ENCODE results near the gene UQCRHL.

The UQCRHL gene

DNA sequence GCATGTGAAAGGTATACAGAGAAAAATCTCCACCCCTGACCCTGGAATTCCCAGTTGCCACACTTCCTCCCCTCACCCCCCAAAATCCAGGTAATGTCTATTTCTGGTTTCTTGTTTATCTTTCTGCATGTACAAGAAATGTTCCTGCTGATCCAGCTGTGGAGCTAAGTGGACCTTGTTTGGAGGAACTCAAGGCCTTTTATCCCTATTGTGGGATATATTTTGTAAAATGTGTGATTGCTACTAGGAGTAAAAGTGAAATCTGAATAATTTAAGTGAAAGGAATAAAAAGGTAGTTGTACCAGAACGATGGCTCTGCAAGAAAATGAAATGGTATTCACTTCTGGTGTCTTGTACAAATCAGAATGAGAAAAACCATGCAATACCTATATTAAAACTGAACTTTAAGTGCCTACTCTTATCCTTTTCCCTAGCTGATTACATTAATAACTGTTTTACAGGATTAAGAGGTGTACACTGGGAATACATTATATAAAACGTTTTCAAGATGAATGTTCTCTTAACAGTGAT, 43.1 kb upstream of the UQCRHL start:
- no peak for TF ChIP-seq CTCF (IDR thresholded peaks at IDR 0.05)
- Histone ChIP-seq H3K9me3 (no peaks in the 10 kb centered on the region), H3K4me3 (ENCODE audit: low read depth in 1 of 2, low read length in 1 of 2) (peak overlapping the region; percentile 86 to 95), H3K27ac (peak overlapping the region; percentile 97), H3K36me3 (peaks cover 6% of the 10 kb centered on the region), H3K4me1 (ENCODE audit: control insufficient read depth in 1 of 2, insufficient read depth in 1 of 2, low read depth in 1 of 2, low read length in 1 of 2) (peaks cover 43 to 47% of the 10 kb centered on the region in 2 experiments), H3K27me3 (no peaks in the 10 kb centered on the region)

GRCh38 chr1:15849775-15850324, 42.4 kb upstream of the UQCRHL start:
- TF ChIP-seq CTCF (IDR thresholded peaks at IDR 0.05), result no peak
- Histone ChIP-seq H3K4me3 (ENCODE audit: low read depth in 1 of 2, low read length in 1 of 2) (peak overlapping the region; percentile 86 to 95), H3K9me3 (no peaks in the 10 kb centered on the region), H3K4me1 (ENCODE audit: control insufficient read depth in 1 of 2, insufficient read depth in 1 of 2, low read depth in 1 of 2, low read length in 1 of 2) (peaks cover 43 to 47% of the 10 kb centered on the region in 2 experiments), H3K36me3 (peaks cover 6% of the 10 kb centered on the region), H3K27me3 (no peaks in the 10 kb centered on the region), H3K27ac (peak overlapping the region; percentile 97)

DNA sequence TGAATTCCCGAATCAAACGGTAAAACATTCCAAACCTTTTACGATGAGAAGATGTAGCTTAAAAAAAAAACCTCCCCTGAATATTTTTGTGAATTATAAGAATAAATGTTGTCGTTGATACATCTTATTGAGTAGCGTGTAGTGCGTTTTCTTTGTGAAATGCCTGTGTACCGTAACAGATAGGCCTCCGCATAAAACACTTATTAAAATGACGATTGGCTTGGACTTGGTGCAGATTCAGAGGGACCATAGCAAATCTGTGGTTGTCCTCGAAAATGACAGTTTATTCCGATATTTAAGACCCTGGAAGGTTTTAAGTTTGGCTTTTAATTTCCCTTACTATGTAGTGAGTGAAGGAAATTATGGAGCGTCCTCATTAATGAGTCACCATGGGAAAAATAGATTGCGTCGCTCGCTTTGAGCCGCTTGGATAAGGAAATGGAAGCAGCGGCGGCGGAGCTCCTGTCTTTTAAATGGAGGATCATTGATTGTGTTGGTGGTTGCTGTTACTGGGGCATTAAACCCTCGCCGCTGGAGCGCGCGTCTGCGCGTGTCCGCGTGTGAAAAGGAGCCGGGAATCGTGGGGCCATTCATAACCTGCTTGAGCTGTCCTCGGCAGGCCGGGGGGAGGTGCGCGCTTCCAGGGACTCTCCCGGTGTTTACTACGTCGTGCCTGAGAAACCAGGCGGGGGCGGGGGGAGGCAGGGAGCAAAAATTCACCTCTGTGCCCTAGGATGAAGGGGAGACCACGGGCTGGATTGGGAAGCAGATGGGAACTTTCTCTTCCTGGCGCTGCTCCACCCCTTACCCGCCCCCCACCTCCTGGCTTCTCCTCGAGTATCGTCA, 41.7 kb upstream of the UQCRHL start:
- Histone ChIP-seq H3K4me1 (ENCODE audit: control insufficient read depth in 1 of 2, insufficient read depth in 1 of 2, low read depth in 1 of 2, low read length in 1 of 2) (peaks cover 43 to 47% of the 10 kb centered on the region in 2 experiments), H3K4me3 (ENCODE audit: low read depth in 1 of 2, low read length in 1 of 2) (peak overlapping the region; percentile 86 to 95)
- TF ChIP-seq CTCF (IDR thresholded peaks at IDR 0.05), result no peak

GRCh38 chr1:15848143-15848928, 40.9 kb upstream of the UQCRHL start:
- H3K27ac ChIP-seq, result peak overlapping the region; percentile 97
- no peaks in the 10 kb centered on the region for H3K9me3 ChIP-seq
- no peaks in the 10 kb centered on the region for H3K27me3 ChIP-seq
- no peak for TF ChIP-seq CTCF (IDR thresholded peaks at IDR 0.05)
- H3K4me1 ChIP-seq (ENCODE audit: control insufficient read depth in 1 of 2, insufficient read depth in 1 of 2, low read depth in 1 of 2, low read length in 1 of 2), result peaks cover 43 to 47% of the 10 kb centered on the region in 2 experiments
- no peaks in the 10 kb centered on the region for H3K36me3 ChIP-seq
- peak overlapping the region; percentile 86 to 95 for H3K4me3 ChIP-seq (ENCODE audit: low read depth in 1 of 2, low read length in 1 of 2)

More for the DNA sequence above, 41.7 kb upstream of the UQCRHL start:
- peaks cover 1% of the 10 kb centered on the region for H3K36me3 ChIP-seq
- peak overlapping the region; percentile 97 for H3K27ac ChIP-seq
- H3K9me3 ChIP-seq, result no peaks in the 10 kb centered on the region
- H3K27me3 ChIP-seq, result no peaks in the 10 kb centered on the region

- no peak for TF ChIP-seq CTCF (IDR thresholded peaks at IDR 0.05)
- peak overlapping the region; percentile 86 to 95 for H3K4me3 ChIP-seq (ENCODE audit: low read depth in 1 of 2, low read length in 1 of 2)
- no peaks in the 10 kb centered on the region for H3K9me3 ChIP-seq
- H3K27ac ChIP-seq, result peak overlapping the region; percentile 97
- no peaks in the 10 kb centered on the region for H3K27me3 ChIP-seq
- H3K36me3 ChIP-seq, result no peaks in the 10 kb centered on the region
- peaks cover 43 to 47% of the 10 kb centered on the region in 2 experiments for H3K4me1 ChIP-seq (ENCODE audit: control insufficient read depth in 1 of 2, insufficient read depth in 1 of 2, low read depth in 1 of 2, low read length in 1 of 2)
Observed at GRCh38 chr1:15847893-15848142, 40.4 kb upstream of the UQCRHL start.
